NCI-H69 (cell line): ENCODE results near the gene CCDC102A.
"Not testable (repeated sequence)": the region's sequence is repeated elsewhere in the genome, so short reads cannot be mapped to it uniquely, and the experiment has no call there.

Experiments
- DNase-seq: peaks from one replicate; lab custom pipeline; 2025; lab: John Stamatoyannopoulos, UW

The CCDC102A gene

GRCh38 chr16:57536306-57537193, at the start of gene CCDC102A:
Gene CCDC102A (minus strand): TSS chr16:57536571. CDS start chr16:57529177, 7,394 bp downstream.
- DNase-seq, result peak; percentile 54

GRCh38 chr16:57585051-57585687, 48.8 kb upstream of the CCDC102A start:
- DNase-seq, result no peak

GRCh38 chr16:57579361-57579665, 42.9 kb upstream of the CCDC102A start:
- DNase-seq, result no peak

- DNase-seq, result no peak
These were observed 42.4 kb upstream of the CCDC102A start for GRCh38 chr16:57578521-57579360.

- DNase-seq, result no peak
These were observed 41.4 kb upstream of the CCDC102A start for GRCh38 chr16:57577691-57578224.

- no peak for DNase-seq
These were observed 40.8 kb upstream of the CCDC102A start for GRCh38 chr16:57577214-57577613.

GRCh38 chr16:57576429-57576870, 40.1 kb upstream of the CCDC102A start:
- DNase-seq, result peak; percentile 64

GRCh38 chr16:57575468-57576277, 39.3 kb upstream of the CCDC102A start:
- no peak for DNase-seq

GRCh38 chr16:57574646-57575467, 38.5 kb upstream of the CCDC102A start:
- DNase-seq, result no peak

- no peak for DNase-seq
These were observed 37.7 kb upstream of the CCDC102A start for GRCh38 chr16:57574086-57574485.

GRCh38 chr16:57572978-57573728, 36.8 kb upstream of the CCDC102A start:
- DNase-seq, result no peak

GRCh38 chr16:57571098-57571497, 34.7 kb upstream of the CCDC102A start:
- DNase-seq, result no peak

GRCh38 chr16:57570301-57571070, 34.1 kb upstream of the CCDC102A start:
- DNase-seq, result no peak

GRCh38 chr16:57569306-57569946, 33.1 kb upstream of the CCDC102A start:
- no peak for DNase-seq

GRCh38 chr16:57568772-57569171, 32.4 kb upstream of the CCDC102A start:
- DNase-seq, result not testable (repeated sequence)

GRCh38 chr16:57568173-57568678, 31.9 kb upstream of the CCDC102A start:
- DNase-seq, result no peak

- DNase-seq, result no peak
These were observed 31.3 kb upstream of the CCDC102A start for GRCh38 chr16:57567691-57568090.

- no peak for DNase-seq
These were observed 30.1 kb upstream of the CCDC102A start for GRCh38 chr16:57566436-57566835.
